Measurements from ENCODE around the gene CDC34. TPM values are rescaled to one million over a fixed set of nuclear protein-coding genes. Genes with fewer than 3 reads are reported as not detected.

The CDC34 gene
- total and polyA plus RNA-seq, 12 donors = 70.2 to 162 (median 77.5) TPM

GRCh38 chr19:525857-526419 is 5.6 kb upstream of the CDC34 start:
- peaks cover 0 to 9% (median 0%) of the 10 kb centered on the region in 11 donors for H3K9me3 ChIP-seq
- H3K4me3 ChIP-seq = no peak overlapping the region
- H3K4me1 ChIP-seq = peaks cover 0 to 7% (median 5%) of the 10 kb centered on the region in 9 donors
- H3K27me3 ChIP-seq = peaks cover 0 to 11% (median 0%) of the 10 kb centered on the region in 7 donors
- WGBS, 2 donors = 37 to 44% methylated on average over 13 of the region's 13 CpGs
- no peak overlapping the region for H3K27ac ChIP-seq
- ATAC-seq = no peak
- no peak for DNase-seq
- no peak for TF ChIP-seq CTCF (IDR thresholded peaks at IDR 0.05)
- intact Hi-C loops (cut with DNase I) = no loop called here
- H3K36me3 ChIP-seq = peaks cover 0 to 3% (median 0%) of the 10 kb centered on the region in 9 donors

GRCh38 chr19:530134-531008 is 1.2 kb upstream of the CDC34 start:
- WGBS, 2 donors = 68 to 71% methylated on average over 38 of the region's 38 CpGs
- Histone ChIP-seq H3K27ac (peak overlapping the region; percentile 81 to 100 (median 98)), H3K4me1 (peaks cover 14 to 34% (median 30%) of the 10 kb centered on the region in 9 donors), H3K4me3 (peak overlapping the region; percentile 76 to 100 (median 93)), H3K27me3 (peaks cover 0 to 11% (median 0%) of the 10 kb centered on the region in 7 donors), H3K9me3 (no peaks in the 10 kb centered on the region), H3K36me3 (peaks cover 0 to 4% (median 0%) of the 10 kb centered on the region in 9 donors)
- no peak for DNase-seq
- intact Hi-C loops (cut with DNase I) = loop anchor here in 3 of 10 donors (2.0 to 10.0 kb wide), 4 partner anchors 24 to 104 kb away; partner anchors contain the start of genes POLRMT (in 2 of the 3), BSG (in 1 of the 3), FGF22 (in 1 of the 3) and TPGS1 (in 1 of the 3)
- peak in 2 of 8 donors; percentile 0 to 1 for ATAC-seq
- TF ChIP-seq CTCF (IDR thresholded peaks at IDR 0.05) = no peak

- peak; percentile 46 to 89 (median 74) for ATAC-seq
- peaks cover 0 to 12% (median 7%) of the 10 kb centered on the region in 9 donors for H3K36me3 ChIP-seq
- peak; percentile 78 to 89 for DNase-seq
- peak in 2 of 9 donors; percentile 9 to 25 for TF ChIP-seq CTCF (IDR thresholded peaks at IDR 0.05)
- H3K4me3 ChIP-seq = peak overlapping the region; percentile 76 to 100 (median 93)
- no peaks in the 10 kb centered on the region for H3K9me3 ChIP-seq
- intact Hi-C loops (cut with DNase I) = loop anchor here in 3 of 10 donors (2.0 to 10.0 kb wide), 4 partner anchors 24 to 104 kb away; partner anchors contain the start of genes POLRMT (in 2 of the 3), BSG (in 1 of the 3), FGF22 (in 1 of the 3) and TPGS1 (in 1 of the 3)
- 0% methylated on average over 65 to 98 of the region's 103 CpGs for WGBS, 2 donors
- peak overlapping the region; percentile 95 to 100 (median 98) for H3K27ac ChIP-seq
- peaks cover 0 to 8% (median 0%) of the 10 kb centered on the region in 7 donors for H3K27me3 ChIP-seq
- H3K4me1 ChIP-seq = peaks cover 16 to 39% (median 35%) of the 10 kb centered on the region in 9 donors
These were observed 379 bp upstream of the CDC34 start for GRCh38 chr19:531009-531752.
